Activated CD4-positive, alpha-beta T cell treated with anti-CD3 and anti-CD28 coated beads for 1 hour (primary cell): ENCODE measurements around the gene MRTFA.
A peak's percentile ranks its signal among the peaks of the same experiment; 100 is the strongest.
"Not testable (repeated sequence)": the region's sequence is repeated elsewhere in the genome, so short reads cannot be mapped to it uniquely, and the experiment has no call there.

Source experiments
- DNase-seq: peaks from one replicate; pipeline ENCODE4 v3.0.0-alpha.2; 2020

Gene MRTFA

DNA sequence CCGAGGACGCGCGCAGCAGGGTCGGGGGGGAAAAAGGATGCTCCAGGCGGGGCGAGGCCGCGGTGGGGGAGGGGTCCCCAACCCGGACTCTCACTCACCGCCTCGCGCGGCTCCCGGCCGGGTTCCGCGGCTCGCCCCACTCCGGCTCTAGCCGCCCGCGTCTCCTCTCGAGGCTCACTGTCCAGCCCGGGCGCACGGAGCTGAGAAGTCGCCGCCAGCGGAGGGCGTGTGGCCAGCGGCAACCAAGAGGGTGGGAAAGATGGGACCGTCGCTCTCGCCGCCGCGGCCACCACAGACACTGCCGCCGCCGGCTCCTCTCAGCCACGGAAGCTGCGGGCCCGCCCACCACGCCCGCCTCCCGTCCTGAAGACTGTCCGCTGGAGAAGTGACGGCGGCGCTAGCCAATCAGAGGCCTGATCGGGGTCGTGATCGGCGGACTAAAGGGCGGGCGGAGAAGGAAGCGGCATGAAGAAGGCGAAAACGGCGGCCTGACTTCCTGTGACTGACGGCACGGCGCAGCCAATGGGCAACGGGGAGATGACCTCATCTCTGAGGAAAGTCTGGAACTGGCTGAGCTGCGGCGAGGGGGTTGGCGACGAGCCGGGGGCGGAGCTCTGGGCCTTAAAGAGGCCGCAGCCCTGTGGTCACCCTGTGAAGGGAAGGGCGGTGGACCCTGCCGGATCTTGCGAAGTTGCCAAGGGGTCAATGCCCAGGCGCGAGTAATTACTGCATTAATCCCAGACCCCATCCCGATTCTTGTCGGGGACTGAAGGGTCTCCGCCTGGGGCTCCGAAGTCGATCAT, at the start of gene MRTFA:
MRTFA (minus strand) TSS at position 340 of the 803 bp plus-strand sequence.
- peak; percentile 99 for DNase-seq

GRCh38 chr22:40685406-40685805, 48.9 kb upstream of the MRTFA start:
- DNase-seq, result no peak

DNA sequence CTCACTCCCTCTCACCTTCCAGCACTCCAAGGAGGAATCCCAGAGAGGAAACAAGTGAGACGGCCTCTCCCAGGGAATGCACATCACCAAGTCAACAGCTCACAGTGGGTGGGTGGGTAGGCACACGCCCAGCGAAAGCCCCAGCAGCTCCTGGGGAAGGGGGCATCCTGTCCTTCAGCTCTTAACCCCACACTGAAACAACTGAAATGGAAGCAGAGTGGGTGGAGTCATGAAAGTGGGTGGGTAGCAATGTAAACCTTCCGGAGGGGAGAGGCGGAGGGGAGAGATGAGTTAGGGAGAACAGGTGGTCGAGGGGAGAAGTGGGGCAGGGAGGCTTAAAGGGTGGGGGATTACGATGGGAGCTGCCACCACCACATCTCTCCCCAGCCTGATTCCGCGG, 48.2 kb upstream of the MRTFA start:
- no peak for DNase-seq

- no peak for DNase-seq
These were observed 44.9 kb upstream of the MRTFA start for GRCh38 chr22:40681451-40681850.

GRCh38 chr22:40680819-40681183, 44.3 kb upstream of the MRTFA start:
- DNase-seq, result no peak

DNA sequence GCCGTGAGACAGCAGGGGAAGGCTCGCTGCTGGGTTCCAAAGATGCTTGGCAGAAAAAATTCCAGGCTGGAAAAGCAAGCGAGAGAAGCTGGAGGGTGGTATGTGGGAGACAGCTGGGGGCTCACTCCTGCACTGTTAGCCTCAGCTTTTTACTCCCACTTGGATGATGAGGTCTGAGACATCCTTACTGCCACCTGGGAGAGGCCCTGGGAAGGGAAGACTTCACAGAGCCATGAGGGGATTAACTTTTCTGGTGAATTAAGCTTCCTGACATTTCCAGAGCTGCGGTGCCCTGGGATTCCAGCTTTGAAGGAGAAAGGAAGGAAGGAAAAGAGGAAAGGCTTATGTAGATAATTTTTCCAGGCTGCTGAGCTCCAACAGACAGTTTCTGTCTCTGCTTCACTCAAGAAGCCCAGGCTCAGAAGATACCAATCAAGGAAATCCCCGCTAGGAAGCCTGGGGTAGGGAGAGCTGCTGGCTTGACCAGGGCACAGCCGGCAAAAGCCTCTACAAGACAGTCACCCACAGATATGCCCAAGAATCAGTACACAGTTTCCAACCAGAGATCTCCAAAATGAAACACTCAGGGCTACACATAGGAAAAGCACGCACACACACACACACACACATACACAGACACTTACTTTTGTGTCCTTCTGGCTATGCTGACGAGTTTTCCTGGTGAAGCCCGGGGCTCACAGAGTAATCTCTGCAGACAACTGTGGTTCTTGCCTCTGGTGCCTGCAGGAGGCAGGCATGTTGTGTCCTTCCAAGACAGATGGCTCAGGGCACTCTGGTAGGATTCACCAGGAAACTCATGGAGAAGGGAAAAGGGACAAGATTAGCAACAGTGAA, 43.7 kb upstream of the MRTFA start:
- no peak for DNase-seq

DNA sequence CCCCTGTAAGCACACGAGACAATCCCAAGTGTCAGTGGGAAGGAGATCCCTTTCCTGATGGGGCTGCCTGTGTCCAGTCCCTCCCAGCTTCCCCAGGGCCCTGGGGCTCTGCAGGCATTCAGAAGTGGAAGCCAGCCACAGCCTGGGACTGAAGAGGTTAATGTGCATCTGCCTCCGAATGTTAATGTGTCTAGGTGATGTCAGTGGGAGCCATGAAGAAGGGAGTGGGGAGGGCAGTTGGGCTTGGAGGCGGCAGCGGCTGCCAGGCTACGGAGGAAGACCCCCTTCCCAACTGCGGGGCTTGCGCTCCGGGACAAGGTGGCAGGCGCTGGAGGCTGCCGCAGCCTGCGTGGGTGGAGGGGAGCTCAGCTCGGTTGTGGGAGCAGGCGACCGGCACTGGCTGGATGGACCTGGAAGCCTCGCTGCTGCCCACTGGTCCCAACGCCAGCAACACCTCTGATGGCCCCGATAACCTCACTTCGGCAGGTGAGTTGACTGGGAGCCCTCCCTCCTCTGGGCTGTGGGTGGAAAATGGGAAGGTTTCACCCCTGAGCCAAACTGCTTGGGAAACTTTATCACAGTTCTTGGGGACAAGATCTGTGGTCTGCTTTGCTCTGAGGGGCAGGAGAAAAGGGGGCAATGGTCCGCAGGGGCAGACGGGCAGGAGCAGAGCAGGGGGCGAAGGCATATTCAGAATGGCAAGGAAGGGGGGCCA, 42.9 kb upstream of the MRTFA start, which contains the start of gene MCHR1:
MCHR1 (plus strand) TSS at position 236 of the 715 bp plus-strand sequence; CDS start at position 405, 169 bp downstream.
- DNase-seq, result no peak

DNA sequence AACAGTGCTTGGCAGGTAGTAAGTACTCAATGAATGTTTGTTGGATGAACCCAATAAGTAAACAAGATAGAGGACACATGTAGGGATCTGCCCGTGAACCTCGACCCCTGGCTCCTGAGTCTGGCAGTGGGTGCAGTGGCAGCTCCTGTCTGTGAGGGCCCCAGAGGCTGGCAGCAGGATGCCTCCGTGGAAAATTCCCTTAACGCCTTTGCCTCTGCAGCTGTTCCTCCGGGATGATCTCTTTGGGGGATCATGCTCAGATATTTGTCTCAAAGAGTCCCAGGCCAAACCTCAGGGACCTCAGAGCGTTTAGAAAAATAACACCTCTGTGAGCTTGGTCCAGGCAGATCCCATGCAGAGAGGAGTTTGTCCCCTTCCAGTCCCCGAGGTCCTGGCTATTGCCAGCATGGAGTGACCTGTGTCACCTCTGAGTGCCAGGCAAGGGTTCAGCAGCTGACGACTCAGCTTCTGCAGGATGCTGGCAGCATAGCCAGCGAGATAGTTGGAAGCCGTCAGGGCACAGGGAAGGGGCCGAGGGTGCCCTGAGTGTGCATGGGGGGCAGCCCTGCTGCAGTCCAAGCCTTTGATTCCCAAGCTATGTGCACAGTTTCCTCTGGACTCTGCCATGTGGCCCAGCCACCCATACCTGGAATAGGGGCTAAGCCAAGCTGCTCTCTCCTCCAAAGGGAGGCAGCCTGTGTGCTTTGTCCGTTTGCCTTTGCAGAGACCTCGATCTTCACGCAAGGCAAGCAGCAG, 42.2 kb upstream of the MRTFA start:
- DNase-seq, result no peak

- no peak for DNase-seq
These were observed 40.1 kb upstream of the MRTFA start for GRCh38 chr22:40676644-40677043.

- DNase-seq, result not testable (repeated sequence)
These were observed 39.6 kb upstream of the MRTFA start for GRCh38 chr22:40676166-40676565.

DNA sequence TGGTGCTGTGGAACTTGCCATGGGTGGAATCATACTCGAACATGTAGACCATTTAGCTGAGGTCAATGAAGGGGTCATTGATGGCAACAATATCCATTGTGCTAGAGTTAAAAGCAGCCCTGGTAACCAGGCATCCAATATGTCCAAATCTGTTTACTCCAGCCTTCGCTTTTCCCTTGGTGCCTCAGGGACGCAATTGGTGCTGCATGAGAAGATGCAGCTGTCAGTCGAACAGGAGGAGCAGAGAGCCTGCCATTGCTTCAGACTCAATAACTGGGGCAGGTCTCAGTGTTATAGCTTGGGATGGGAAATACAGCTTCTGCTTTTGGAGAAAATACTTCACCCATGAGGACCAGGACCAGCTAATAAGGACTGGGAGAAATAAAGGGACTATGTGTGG, 37.8 kb upstream of the MRTFA start:
- DNase-seq, result no peak

DNA sequence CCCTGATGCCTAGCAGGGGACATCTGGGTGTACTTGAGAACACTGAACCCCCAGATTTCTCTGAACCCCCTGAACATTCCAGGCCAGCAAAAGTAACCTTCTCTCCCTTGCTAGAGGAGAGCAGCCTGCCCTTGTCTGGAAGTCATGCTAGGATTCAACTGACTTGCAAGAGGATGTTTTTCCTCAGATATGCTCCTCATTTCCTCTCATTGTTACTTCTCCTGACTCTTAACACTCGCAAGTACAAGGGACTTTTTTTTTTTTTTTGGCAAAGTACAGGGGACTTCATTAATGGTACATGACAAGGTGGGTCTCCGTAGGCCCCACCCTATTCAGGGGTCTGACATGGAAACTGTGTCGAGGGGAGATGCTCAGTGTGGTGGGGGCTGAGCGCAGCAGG, 36.5 kb upstream of the MRTFA start:
- DNase-seq, result no peak

GRCh38 chr22:40671796-40672360, 35.4 kb upstream of the MRTFA start:
- DNase-seq, result no peak

- DNase-seq, result no peak
These were observed 34.9 kb upstream of the MRTFA start for GRCh38 chr22:40671369-40671768.

DNA sequence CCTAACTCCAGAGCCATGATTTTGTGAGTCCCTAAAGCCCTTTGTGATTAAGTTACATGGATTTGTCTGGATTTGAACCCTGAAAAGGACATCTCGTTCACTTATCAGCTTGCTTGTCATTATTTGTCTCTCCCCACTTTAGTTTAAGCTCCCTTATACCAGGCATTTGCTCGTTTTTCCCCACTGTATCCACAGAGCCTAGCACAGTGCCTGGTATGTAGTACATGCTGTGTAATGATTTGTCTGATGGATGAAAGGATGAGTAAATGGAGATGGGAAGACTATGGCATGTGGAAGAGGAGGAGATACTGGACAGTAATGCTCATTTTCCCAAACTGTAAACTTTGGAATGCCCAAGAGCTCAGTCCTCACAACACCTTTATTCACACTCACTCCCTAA, 33.5 kb upstream of the MRTFA start:
- DNase-seq, result no peak

DNA sequence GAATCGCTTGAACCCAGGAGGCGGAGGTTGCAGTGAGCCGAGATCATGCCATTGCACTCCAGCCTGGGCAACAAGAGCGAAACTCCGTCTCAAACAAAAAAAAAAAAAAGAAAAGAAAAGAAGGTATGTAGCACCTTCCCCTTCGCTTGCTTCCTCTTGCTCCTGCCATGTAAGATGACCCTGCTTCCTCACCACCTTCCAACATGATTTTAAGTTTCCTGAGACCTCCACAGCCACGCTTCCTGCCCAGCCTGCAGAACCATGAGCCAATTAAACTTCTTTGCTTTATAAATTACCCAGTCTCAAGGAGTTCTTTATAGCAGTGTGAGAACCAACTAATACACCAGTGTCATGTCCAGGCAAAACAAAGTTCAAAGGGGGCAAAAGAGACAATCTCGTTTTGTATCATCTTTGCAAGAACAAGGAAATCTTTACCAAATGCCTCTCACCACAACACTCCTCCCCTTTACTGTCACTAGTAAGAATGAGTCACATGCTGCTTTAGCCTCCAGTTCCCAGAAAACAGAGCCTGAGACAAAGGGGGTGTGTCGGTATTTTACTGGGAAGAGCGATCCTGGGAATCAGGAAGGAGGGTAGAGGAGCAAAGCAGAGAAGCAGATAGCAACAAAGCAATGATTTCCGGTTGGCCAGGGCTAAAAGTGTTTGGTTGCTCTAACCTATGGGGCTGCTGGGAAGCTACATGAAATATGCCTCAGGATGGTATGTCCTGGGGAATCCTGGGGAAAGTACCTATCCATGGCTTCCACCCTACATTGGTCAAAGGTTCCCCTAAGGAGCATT, 32.3 kb upstream of the MRTFA start:
- no peak for DNase-seq

DNA sequence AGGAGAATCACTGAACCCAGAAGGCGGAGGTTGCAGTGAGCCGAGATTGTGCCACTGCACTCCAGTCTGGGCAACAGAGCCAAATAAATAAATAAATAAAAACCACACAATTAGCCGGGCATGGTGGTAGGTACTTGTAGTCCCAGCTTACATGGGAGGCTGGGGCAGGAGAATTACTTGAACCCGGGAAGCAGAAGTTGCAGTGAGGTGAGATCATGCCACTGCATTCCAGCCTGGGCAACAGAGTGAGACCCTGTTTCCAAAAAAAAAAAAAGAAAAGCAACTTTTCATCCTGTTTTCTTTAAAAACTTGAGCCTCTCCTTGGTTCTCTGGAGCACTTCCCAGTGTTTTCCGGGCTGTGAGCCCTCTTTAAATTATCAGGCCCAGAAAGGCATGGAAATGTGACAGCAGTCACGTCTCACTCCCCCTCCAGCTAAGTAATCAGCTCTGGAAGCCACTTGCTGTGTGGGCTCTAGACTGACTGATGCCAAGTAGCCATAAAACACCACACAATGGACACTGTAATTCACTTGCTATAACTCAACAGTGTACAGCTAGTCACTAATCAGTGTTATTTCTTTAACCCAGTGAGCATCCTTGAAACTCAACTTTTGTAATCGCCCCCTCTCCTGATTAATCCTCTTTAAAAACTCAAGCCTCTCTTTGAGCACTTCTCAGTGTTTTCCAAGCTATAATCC, 29.8 kb upstream of the MRTFA start:
- DNase-seq, result no peak

DNA sequence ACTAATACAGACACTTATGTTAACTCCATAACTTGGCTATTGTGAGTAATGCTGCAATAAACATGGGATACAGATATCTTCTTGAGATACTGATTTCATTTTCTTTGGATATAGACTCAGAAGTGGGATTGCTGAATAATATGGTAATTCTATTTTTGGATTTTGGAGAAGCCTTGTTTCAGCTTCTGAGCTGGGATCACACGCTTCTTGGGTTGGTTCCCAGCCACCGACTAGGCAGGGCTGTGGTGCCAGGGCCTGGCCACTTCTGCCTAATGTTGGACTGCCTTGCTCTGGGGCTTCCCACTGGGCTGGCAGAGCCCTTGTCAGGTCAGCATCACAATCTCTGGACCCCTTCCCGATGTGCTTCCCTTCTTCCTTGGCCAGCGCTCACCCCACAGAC, 28.8 kb upstream of the MRTFA start:
- DNase-seq, result no peak

DNA sequence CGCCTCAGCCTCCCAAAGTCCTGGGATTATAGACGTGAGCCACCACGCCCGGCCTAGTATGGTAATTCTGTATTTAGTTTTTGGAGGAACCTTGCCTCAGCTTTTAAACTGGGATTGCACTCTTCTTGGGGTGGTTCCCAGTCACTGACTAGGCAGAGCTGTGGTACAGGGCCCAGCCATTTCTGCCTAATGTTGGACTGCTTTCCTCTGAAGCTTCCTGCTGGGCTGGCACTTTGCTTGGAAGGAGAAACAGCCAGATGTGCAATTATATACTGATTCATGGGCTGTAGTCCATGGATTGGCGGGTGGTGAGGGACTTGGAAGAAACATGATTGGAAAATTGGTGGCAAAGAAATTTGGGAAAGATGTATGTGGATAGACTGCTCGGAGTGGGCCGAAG, 25.2 kb upstream of the MRTFA start:
- DNase-seq, result no peak

DNA sequence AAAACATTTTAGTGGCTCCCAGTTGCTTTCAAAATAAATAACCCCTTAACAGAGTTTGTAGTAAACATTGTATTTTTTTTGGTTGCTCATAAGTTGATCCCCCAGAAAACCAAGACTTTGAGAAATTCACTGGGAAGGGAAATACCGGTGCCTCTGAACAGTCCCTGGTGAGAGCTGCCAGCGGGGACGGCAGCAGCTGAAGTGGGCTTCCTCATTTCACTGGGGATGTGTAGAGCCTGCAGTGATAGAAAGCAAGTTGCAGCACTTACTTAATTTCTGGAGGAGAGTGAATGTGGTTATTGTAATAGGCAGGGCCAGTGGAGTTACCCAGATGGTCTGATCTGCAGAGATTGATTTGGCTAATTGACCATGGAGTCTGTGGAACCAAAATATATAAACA, 24.2 kb upstream of the MRTFA start:
- no peak for DNase-seq

DNA sequence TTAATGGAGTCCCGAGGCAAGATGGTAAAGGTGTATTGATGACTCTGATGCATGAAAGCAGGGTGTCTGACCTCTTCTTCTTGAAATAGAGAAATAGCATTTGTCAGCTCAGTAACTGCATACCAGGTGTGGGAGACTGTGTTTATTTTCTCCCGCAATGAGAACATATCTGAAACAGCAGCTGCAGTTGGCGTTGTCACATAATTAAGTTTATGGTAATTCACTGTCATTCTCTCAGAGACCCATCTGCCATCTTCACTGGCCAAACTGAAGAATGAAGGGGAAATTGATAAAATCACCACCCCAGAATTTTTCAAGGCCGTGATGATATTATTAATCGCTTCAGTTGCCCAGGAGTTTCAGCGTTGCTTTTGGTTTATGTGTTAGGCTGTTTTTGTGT, 22.6 kb upstream of the MRTFA start:
- DNase-seq, result no peak
